Measurements from ENCODE around the gene CNN1. TPM values are rescaled to one million over a fixed set of nuclear protein-coding genes. Genes with fewer than 3 reads are reported as not detected.

Gene CNN1
- total RNA-seq, 1 donor from 2014 or later, result 3.2 TPM

DNA sequence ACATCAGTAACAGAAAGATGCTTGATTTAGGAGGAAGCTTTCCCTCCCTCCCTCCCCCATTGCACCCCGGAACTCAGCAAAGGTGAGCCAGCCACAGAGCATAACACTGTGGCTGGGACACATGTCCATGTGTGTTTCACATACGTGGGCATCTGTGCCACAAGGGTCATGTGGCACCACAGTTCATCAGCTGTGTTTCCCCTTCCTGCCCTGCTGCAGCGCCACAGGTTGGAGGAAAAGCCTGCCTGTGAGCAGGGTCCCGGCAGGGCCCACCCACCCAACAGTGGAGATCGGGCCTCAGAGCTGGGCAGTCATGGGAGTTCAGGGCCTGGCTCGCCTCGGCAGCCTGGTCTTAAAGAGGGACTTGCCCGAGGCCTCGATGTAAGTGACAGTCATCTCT, 36.0 kb downstream of the CNN1 start:
- H3K27me3 Mint-ChIP-seq, result peaks cover 8% of the 10 kb centered on the region
- no peaks in the 10 kb centered on the region for H3K9me3 Mint-ChIP-seq (ENCODE audit: low read depth)
- H3K27ac Mint-ChIP-seq, result no peak overlapping the region
- no peak overlapping the region for H3K4me3 Mint-ChIP-seq (ENCODE audit: low read depth)
- no peaks in the 10 kb centered on the region for H3K36me3 Mint-ChIP-seq (ENCODE audit: insufficient read depth)
- DNase-seq (ENCODE audit: low spot score, unreplicated experiment), result no peak
- no peaks in the 10 kb centered on the region for H3K4me1 Mint-ChIP-seq (ENCODE audit: low read depth)
- TF ChIP-seq, protein P1, sequence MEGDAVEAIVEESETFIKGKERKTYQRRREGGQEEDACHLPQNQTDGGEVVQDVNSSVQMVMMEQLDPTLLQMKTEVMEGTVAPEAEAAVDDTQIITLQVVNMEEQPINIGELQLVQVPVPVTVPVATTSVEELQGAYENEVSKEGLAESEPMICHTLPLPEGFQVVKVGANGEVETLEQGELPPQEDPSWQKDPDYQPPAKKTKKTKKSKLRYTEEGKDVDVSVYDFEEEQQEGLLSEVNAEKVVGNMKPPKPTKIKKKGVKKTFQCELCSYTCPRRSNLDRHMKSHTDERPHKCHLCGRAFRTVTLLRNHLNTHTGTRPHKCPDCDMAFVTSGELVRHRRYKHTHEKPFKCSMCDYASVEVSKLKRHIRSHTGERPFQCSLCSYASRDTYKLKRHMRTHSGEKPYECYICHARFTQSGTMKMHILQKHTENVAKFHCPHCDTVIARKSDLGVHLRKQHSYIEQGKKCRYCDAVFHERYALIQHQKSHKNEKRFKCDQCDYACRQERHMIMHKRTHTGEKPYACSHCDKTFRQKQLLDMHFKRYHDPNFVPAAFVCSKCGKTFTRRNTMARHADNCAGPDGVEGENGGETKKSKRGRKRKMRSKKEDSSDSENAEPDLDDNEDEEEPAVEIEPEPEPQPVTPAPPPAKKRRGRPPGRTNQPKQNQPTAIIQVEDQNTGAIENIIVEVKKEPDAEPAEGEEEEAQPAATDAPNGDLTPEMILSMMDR (IDR thresholded peaks at IDR 0.05; ENCODE audit: unreplicated experiment), result no peak

DNA sequence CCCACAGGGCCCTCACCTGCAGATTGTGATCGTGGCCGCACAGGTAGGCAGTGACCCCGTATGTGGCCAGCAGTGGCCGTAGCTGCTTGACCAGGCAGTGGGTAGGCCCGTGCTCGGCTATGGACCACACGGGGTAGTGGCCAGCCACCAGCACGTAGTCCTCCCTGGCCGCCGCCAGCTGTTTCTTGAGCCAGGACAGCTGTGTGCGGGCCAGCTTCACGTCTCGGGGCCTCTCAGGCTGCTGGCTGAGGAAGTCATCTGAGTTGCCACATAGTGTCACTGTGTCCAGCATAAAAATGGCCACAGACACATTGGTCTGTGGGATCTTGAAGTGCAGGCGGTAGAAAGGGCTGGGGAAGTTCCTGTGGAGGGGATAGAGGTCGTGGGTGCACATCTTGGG, 37.6 kb downstream of the CNN1 start:
- Mint-ChIP-seq H3K27me3 (peaks cover 13% of the 10 kb centered on the region), H3K4me3 (ENCODE audit: low read depth) (no peak overlapping the region), H3K4me1 (ENCODE audit: low read depth) (no peaks in the 10 kb centered on the region), H3K36me3 (ENCODE audit: insufficient read depth) (no peaks in the 10 kb centered on the region), H3K9me3 (ENCODE audit: low read depth) (no peaks in the 10 kb centered on the region), H3K27ac (no peak overlapping the region)
- DNase-seq (ENCODE audit: low spot score, unreplicated experiment), result no peak
- TF ChIP-seq, protein P1 (IDR thresholded peaks at IDR 0.05; ENCODE audit: unreplicated experiment), result no peak

DNA sequence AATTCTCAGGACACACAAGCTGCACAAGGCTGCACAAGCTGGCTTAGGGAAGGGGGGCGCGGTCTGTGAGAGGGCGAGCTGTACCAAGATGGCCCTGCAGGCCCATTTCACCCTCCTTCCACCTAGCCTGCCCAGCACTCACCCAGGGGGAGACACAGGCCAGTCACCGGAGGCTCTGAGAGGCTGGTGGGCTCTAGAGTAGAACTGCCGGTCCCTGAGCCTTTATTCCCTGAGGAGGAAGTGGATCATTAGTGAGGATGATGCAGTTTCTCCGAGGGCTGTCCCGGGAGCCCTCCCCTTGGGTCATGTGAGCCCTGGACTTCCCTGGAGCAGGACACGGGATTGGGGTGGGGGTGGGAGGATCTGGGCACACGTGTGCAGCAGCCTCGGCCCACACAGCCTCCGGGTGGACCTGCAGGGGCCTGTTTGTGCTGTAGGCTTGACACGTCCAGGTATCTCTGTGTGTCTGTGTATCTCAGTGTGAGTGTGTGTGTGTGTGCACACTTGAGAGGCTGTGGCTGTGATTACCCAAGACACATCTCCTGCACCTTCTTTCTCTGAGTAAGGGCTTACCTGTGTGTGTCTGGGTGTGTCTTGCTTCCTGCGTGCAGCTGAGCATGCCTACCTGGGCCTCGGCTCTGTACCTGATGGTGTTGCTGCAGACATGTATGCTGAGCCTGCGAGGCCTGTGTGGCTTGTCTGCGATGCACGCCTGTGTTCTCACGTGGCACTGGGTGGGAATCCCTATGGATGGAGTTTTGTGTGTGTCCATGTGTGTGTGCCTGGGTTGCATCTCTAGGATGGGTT, 39.0 kb downstream of the CNN1 start, which contains the start of gene ACP5:
ACP5 (minus strand) TSS at position 195 of the 807 bp plus-strand sequence. CDS start 328 bp downstream, outside the sequence.
- DNase-seq (ENCODE audit: low spot score, unreplicated experiment), result no peak
- Mint-ChIP-seq H3K4me1 (ENCODE audit: low read depth) (no peaks in the 10 kb centered on the region), H3K4me3 (ENCODE audit: low read depth) (no peak within 1 kb of the TSS), H3K27me3 (peaks cover 16% of the 10 kb centered on the region), H3K9me3 (ENCODE audit: low read depth) (no peaks in the 10 kb centered on the region), H3K27ac (no peak within 1 kb of the TSS), H3K36me3 (ENCODE audit: insufficient read depth) (no peaks in the 10 kb centered on the region)
- TF ChIP-seq, protein P1 (IDR thresholded peaks at IDR 0.05; ENCODE audit: unreplicated experiment), result no peak

DNA sequence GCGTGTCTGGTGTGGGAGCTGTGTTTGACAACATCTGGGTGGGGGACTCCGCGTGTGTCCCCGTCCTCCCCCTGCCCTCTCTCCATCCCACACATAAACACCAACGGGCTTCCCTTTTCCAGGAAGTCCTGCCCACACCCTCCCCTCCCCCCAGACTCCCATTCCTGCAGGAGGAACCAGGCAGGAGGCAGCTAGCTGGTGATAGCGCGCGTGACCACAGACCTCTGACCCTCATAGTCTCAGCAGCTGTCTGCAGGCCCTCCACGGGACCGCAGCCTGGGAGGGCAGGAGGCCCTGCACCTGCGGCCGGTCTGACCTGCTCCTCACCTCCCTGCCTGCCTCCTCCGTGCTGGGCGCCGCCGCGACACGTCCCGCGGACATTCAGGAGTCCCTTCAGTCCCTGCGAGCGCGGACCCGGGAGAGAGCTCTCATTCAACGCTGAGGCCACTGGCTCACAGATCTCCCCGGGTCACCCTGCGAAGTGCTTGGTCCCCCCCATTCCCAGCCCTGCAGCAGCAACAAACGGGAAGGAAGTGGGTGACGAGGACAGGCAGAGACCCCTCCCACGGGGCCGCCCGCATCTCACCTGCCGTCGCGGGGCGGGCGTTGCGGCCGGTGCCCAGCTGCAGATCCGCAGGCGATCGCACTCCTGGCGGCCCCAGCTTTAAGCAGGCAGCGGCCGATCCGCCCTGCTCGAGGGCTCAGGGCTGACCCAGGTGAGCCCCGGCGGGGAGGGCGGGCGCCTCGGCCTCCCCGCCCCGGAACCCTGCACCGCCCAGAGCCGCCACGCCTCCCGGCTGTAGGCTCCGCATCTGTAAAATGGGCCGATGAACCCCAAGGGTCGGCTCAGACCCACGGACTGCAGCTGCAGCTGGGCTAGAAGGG, 39.8 kb downstream of the CNN1 start:
- Mint-ChIP-seq H3K27me3 (peaks cover 16% of the 10 kb centered on the region), H3K4me3 (ENCODE audit: low read depth) (no peak overlapping the region), H3K36me3 (ENCODE audit: insufficient read depth) (no peaks in the 10 kb centered on the region), H3K9me3 (ENCODE audit: low read depth) (no peaks in the 10 kb centered on the region), H3K4me1 (ENCODE audit: low read depth) (no peaks in the 10 kb centered on the region), H3K27ac (no peak overlapping the region)
- no peak for DNase-seq (ENCODE audit: low spot score, unreplicated experiment)
- TF ChIP-seq, protein P1 (IDR thresholded peaks at IDR 0.05; ENCODE audit: unreplicated experiment), result no peak

DNA sequence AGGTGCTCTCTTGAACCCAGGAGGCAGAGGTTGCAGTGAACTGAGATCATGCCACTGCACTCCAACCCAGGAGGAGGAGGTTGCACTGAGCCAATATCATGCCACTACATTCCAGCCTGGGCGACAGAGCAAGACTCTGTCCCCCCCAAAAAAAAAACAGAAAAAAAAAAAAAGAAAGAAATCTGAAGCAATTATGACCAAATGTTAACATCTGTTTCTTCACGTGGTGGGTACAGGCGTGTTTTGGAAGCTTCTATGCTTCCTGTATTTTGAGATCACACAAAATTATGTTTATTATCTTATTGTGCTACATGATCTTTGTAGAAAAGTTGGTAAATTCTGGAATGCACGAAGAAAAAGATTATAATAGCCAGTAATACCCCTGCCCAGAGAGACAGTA, 41.5 kb downstream of the CNN1 start:
- no peak overlapping the region for H3K4me3 Mint-ChIP-seq (ENCODE audit: low read depth)
- peaks cover 16% of the 10 kb centered on the region for H3K27me3 Mint-ChIP-seq
- H3K27ac Mint-ChIP-seq, result no peak overlapping the region
- H3K9me3 Mint-ChIP-seq (ENCODE audit: low read depth), result no peaks in the 10 kb centered on the region
- H3K4me1 Mint-ChIP-seq (ENCODE audit: low read depth), result no peaks in the 10 kb centered on the region
- no peaks in the 10 kb centered on the region for H3K36me3 Mint-ChIP-seq (ENCODE audit: insufficient read depth)
- no peak for DNase-seq (ENCODE audit: low spot score, unreplicated experiment)
- TF ChIP-seq, protein P1 (IDR thresholded peaks at IDR 0.05; ENCODE audit: unreplicated experiment), result no peak
